ENCODE results near the gene WDR49.

The WDR49 gene

GRCh38 chr3:167489571-167489970 lies 164.2 kb downstream of the WDR49 start:
- DNase-seq (ENCODE audit: low read depth in 3 of 3): no peak

- DNase-seq (ENCODE audit: low read depth in 3 of 3): no peak
Observed at GRCh38 chr3:167487556-167487955, 166.2 kb downstream of the WDR49 start.

GRCh38 chr3:167484551-167484950 lies 169.2 kb downstream of the WDR49 start:
- DNase-seq (ENCODE audit: low read depth in 3 of 3): no peak

GRCh38 chr3:167483708-167484475 lies 169.8 kb downstream of the WDR49 start:
- no peak for DNase-seq (ENCODE audit: low read depth in 3 of 3)

GRCh38 chr3:167481164-167481563 lies 172.6 kb downstream of the WDR49 start:
- DNase-seq (ENCODE audit: low read depth in 3 of 3): no peak

- DNase-seq (ENCODE audit: low read depth in 3 of 3): no peak
Observed at GRCh38 chr3:167480748-167481147, 173.0 kb downstream of the WDR49 start.

GRCh38 chr3:167473863-167474262 lies 179.9 kb downstream of the WDR49 start, which contains the start of gene SERPINI2:
TSS of gene SERPINI2 (minus strand) at chr3:167474042. CDS start at chr3:167471834, 2,208 bp downstream.
- DNase-seq (ENCODE audit: low read depth in 3 of 3): no peak

- no peak for DNase-seq (ENCODE audit: low read depth in 3 of 3)
Observed at GRCh38 chr3:167469381-167469780, 184.4 kb downstream of the WDR49 start.

- no peak for DNase-seq (ENCODE audit: low read depth in 3 of 3)
Observed at GRCh38 chr3:167467848-167468611, 185.7 kb downstream of the WDR49 start.

- no peak for DNase-seq (ENCODE audit: low read depth in 3 of 3)
Observed at GRCh38 chr3:167466966-167467365, 186.8 kb downstream of the WDR49 start.

GRCh38 chr3:167456157-167456799 lies 197.5 kb downstream of the WDR49 start:
- DNase-seq (ENCODE audit: low read depth in 3 of 3): no peak

- no peak for DNase-seq (ENCODE audit: low read depth in 3 of 3)
Observed at GRCh38 chr3:167453815-167454214, 199.9 kb downstream of the WDR49 start.

GRCh38 chr3:167451282-167451681 lies 202.5 kb downstream of the WDR49 start:
- no peak for DNase-seq (ENCODE audit: low read depth in 3 of 3)

- no peak for DNase-seq (ENCODE audit: low read depth in 3 of 3)
Observed at GRCh38 chr3:167450675-167451074, 203.1 kb downstream of the WDR49 start.

GRCh38 chr3:167450195-167450594 lies 203.5 kb downstream of the WDR49 start:
- no peak for DNase-seq (ENCODE audit: low read depth in 3 of 3)

GRCh38 chr3:167445491-167445890 lies 208.3 kb downstream of the WDR49 start:
- DNase-seq (ENCODE audit: low read depth in 3 of 3): no peak

GRCh38 chr3:167441256-167441655 lies 212.5 kb downstream of the WDR49 start:
- no peak for DNase-seq (ENCODE audit: low read depth in 3 of 3)

- DNase-seq (ENCODE audit: low read depth in 3 of 3): no peak
Observed at GRCh38 chr3:167437428-167438139, 216.2 kb downstream of the WDR49 start.

Data from stimulated activated CD4-positive, alpha-beta T cell treated with anti-CD3 and anti-CD28 coated beads, TNF-alpha, amount 100 ng/mL, for 48 hours (primary cell).